ENCODE data around the gene DDX5. TPM values are rescaled to one million over a fixed set of nuclear protein-coding genes. Genes with fewer than 3 reads are reported as not detected.
"Not testable (repeated sequence)": the region's sequence is repeated elsewhere in the genome, so short reads cannot be mapped to it uniquely, and the experiment has no call there.

DDX5 gene
- total and polyA plus RNA-seq, 9 donors = 372 to 750 (median 559) TPM

DNA sequence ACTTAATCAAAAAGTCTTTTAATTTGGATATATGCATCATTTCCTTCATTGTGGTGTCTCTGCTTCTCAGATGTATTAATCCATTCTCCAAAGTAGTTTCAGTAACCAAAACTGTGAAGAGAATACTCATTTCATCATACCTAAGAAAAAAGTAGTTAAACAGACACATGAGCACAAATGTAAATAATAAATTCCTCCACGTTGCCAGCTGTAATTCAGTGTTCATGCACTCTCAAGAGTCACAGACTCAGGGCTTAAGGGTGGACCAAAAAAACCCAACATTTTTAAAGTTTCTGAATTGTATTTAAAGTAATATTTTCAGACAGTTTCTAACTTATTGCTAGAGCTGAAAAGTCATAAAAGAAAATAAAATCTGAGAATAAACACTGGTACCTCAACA is 28.2 kb downstream of the DDX5 start:
- 0 to 15% (median 6%) methylated on average over 1 of the region's 1 CpG for WGBS, 3 donors
- no peaks in the 10 kb centered on the region for H3K9me3 ChIP-seq
- no peaks in the 10 kb centered on the region for H3K27me3 ChIP-seq
- TF ChIP-seq EP300 (IDR thresholded peaks at IDR 0.05) (no peak), POLR2A (IDR thresholded peaks at IDR 0.05) (no peak)
- TF ChIP-seq, protein P1, sequence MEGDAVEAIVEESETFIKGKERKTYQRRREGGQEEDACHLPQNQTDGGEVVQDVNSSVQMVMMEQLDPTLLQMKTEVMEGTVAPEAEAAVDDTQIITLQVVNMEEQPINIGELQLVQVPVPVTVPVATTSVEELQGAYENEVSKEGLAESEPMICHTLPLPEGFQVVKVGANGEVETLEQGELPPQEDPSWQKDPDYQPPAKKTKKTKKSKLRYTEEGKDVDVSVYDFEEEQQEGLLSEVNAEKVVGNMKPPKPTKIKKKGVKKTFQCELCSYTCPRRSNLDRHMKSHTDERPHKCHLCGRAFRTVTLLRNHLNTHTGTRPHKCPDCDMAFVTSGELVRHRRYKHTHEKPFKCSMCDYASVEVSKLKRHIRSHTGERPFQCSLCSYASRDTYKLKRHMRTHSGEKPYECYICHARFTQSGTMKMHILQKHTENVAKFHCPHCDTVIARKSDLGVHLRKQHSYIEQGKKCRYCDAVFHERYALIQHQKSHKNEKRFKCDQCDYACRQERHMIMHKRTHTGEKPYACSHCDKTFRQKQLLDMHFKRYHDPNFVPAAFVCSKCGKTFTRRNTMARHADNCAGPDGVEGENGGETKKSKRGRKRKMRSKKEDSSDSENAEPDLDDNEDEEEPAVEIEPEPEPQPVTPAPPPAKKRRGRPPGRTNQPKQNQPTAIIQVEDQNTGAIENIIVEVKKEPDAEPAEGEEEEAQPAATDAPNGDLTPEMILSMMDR (IDR thresholded peaks at IDR 0.05) = no peak
- no peak for DNase-seq
- H3K27ac ChIP-seq = no peak overlapping the region
- intact Hi-C loops (cut with DNase I) = no loop called here
- no peaks in the 10 kb centered on the region for H3K4me1 ChIP-seq (ENCODE audit: insufficient read depth)
- no peak overlapping the region for H3K4me3 ChIP-seq
- H3K36me3 ChIP-seq = no peaks in the 10 kb centered on the region

DNA sequence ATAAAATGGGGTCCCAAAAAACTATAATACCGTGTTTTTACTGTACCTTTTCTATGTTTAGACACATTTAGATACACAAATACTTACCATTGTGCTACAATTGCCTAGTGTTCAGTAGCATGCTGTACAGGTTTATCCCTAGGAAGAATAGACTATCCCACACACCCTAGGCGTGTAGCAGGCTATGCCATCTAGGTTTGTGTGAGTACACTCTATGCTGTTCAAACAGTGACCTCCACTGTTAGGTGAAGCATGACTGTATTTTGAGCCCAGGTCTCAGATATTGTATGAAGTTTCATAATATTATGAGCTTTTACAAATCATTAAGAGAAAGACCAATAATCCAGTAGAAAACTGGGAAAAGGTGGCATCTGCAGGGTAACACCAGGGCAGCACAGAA is 33.5 kb downstream of the DDX5 start:
- WGBS, 3 donors = 89 to 92% (median 90%) methylated on average over 2 of the region's 2 CpGs
- no peaks in the 10 kb centered on the region for H3K9me3 ChIP-seq

DNA sequence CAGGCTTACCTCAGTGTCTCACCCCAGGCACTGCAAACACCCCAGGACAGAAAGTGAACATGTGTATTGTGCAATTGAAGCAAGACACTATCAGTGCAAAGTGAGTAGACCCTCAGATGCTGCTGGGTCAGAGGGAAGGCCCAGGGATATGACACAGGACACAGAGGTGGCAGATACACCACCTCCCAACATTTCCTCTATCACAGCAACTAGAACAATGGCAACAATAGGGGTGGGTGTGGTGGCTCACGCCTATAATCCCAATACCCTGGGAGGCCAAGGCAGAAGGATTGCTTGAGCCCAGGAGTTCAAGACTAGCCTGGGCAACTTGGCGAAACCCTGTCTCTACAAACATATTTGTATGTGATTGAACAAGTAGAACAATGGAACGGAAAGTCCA is 34.6 kb downstream of the DDX5 start:
- Histone ChIP-seq H3K27me3 (no peaks in the 10 kb centered on the region), H3K27ac (no peak overlapping the region), H3K4me1 (ENCODE audit: insufficient read depth) (no peaks in the 10 kb centered on the region), H3K9me3 (no peaks in the 10 kb centered on the region), H3K36me3 (no peaks in the 10 kb centered on the region), H3K4me3 (no peak overlapping the region)
- no peak for DNase-seq
- 95 to 96% (median 96%) methylated on average over 3 of the region's 3 CpGs for WGBS, 3 donors
- intact Hi-C loops (cut with DNase I) = no loop called here
- TF ChIP-seq POLR2A (IDR thresholded peaks at IDR 0.05) (no peak), EP300 (IDR thresholded peaks at IDR 0.05) (no peak)
- TF ChIP-seq, protein P1 (IDR thresholded peaks at IDR 0.05) = no peak

More for the DNA sequence above, 33.5 kb downstream of the DDX5 start:
- intact Hi-C loops (cut with DNase I) = no loop called here
- Histone ChIP-seq H3K27ac (no peak overlapping the region), H3K4me1 (ENCODE audit: insufficient read depth) (no peaks in the 10 kb centered on the region), H3K27me3 (no peaks in the 10 kb centered on the region), H3K4me3 (no peak overlapping the region), H3K36me3 (no peaks in the 10 kb centered on the region)
- DNase-seq = no peak
- TF ChIP-seq EP300 (IDR thresholded peaks at IDR 0.05) = no peak

GRCh38 chr17:64470625-64471024 is 35.5 kb downstream of the DDX5 start:
- TF ChIP-seq, protein P1 (IDR thresholded peaks at IDR 0.05) = no peak
- TF ChIP-seq POLR2A (IDR thresholded peaks at IDR 0.05) (no peak), EP300 (IDR thresholded peaks at IDR 0.05) (no peak)
- Histone ChIP-seq H3K4me3 (no peak overlapping the region), H3K27ac (no peak overlapping the region), H3K36me3 (no peaks in the 10 kb centered on the region), H3K4me1 (ENCODE audit: insufficient read depth) (no peaks in the 10 kb centered on the region), H3K9me3 (no peaks in the 10 kb centered on the region), H3K27me3 (no peaks in the 10 kb centered on the region)
- WGBS, 3 donors = 60 to 75% (median 63%) methylated on average over 4 of the region's 4 CpGs
- intact Hi-C loops (cut with DNase I) = no loop called here
- no peak for DNase-seq

DNA sequence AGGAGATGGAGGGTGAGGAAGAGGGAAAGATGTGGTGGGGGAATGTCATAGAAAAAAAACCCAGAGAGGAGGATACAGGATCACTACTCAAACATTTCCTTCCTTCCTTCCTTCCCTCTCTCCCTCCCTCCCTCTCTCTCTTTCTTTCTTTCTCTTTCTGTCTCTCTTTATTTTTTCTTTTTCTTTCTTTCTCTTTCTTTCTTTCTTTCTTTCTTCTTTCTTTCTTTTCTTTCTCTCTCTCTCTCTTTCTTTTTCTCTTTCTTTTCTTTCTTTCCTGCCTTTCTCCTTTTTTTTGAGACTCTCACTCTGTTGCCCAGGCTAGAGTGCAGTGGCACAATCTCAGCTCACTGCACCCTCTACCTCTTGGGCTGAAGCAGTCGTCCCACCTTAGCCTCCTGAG is 39.3 kb downstream of the DDX5 start:
- intact Hi-C loops (cut with DNase I); H3K4me1 ChIP-seq (ENCODE audit: insufficient read depth); H3K27ac ChIP-seq; H3K36me3 ChIP-seq; H3K27me3 ChIP-seq; H3K4me3 ChIP-seq; DNase-seq; H3K9me3 ChIP-seq: not testable (repeated sequence)
- 51 to 91% (median 71%) methylated on average over 1 of the region's 1 CpG for WGBS, 3 donors

Measured in ovary (tissue), 9 donors.